ENCODE data around the gene GRID1.

GRID1 gene

DNA sequence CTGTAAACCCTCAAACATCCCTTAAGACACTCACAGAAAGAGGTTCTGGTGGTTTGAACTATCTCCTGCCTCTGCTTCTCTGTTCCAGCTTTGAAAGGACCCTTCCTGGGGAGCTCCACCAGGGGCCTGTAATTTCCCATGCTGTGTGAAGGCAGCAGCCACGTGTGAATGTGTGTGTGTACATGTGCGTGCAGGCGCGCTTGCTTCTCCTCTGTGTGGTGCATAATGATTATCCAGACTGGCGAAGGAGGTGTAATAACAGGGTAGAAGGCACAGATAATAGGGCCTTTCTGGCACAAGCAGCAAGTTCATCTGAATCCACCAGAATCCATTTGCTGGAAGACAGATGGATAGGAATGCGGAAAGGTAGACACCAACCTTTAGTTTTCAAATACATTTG, 466.5 kb downstream of the GRID1 start:
- H3K36me3 Mint-ChIP-seq (ENCODE audit: low read depth): no peaks in the 10 kb centered on the region
- H3K4me3 Mint-ChIP-seq: no peak overlapping the region
- H3K27ac Mint-ChIP-seq: no peak overlapping the region
- H3K4me1 Mint-ChIP-seq (ENCODE audit: low read depth): no peaks in the 10 kb centered on the region
- no peaks in the 10 kb centered on the region for H3K9me3 Mint-ChIP-seq
- no peaks in the 10 kb centered on the region for H3K27me3 Mint-ChIP-seq
- intact Hi-C loops (cut with micrococcal nuclease): no loop called here

DNA sequence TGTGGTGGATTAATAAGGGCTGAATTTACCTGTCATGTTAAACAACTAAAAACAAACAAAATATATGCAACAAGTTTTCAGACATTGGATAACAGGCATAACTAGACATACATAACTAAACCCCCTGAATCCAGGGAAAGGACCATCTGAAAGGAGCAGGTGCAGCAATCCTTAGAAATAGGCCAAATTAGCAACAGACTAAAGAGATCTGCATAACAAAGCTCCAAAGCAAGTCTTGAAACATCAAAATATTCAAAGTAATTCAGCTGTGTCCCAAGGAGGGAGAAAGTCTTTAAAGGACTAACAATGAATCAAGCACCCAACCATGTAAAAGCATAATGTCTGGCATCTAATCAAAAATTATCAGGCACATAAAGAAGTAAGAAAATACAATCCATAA, 475.1 kb downstream of the GRID1 start:
- intact Hi-C loops (cut with micrococcal nuclease): no loop called here
- Mint-ChIP-seq H3K4me3 (no peak overlapping the region), H3K4me1 (ENCODE audit: low read depth) (no peaks in the 10 kb centered on the region), H3K27ac (no peak overlapping the region), H3K27me3 (no peaks in the 10 kb centered on the region), H3K36me3 (ENCODE audit: low read depth) (no peaks in the 10 kb centered on the region), H3K9me3 (no peaks in the 10 kb centered on the region)

DNA sequence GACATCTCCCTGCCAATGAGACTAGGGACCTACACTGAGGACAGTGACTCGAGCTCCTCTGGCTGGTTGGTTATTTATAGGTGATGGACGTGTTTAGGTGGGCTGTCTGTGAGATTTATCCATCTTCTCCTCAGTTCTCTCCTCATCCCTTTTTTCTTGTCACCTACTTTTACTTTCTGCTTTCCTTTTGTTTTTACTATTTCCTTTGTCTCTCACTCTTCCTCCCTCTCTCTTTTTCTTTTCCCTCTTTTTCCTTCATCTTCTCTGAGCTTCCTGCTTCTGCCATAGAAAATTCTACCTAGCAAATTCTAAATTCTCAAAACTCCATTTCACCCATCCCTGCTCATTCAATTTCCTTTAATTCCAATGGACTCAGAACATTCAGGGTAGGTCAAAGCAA, 478.0 kb downstream of the GRID1 start:
- Mint-ChIP-seq H3K27ac (no peak overlapping the region), H3K36me3 (ENCODE audit: low read depth) (no peaks in the 10 kb centered on the region), H3K4me3 (no peak overlapping the region), H3K4me1 (ENCODE audit: low read depth) (no peaks in the 10 kb centered on the region), H3K27me3 (no peaks in the 10 kb centered on the region), H3K9me3 (no peaks in the 10 kb centered on the region)
- intact Hi-C loops (cut with micrococcal nuclease): no loop called here

DNA sequence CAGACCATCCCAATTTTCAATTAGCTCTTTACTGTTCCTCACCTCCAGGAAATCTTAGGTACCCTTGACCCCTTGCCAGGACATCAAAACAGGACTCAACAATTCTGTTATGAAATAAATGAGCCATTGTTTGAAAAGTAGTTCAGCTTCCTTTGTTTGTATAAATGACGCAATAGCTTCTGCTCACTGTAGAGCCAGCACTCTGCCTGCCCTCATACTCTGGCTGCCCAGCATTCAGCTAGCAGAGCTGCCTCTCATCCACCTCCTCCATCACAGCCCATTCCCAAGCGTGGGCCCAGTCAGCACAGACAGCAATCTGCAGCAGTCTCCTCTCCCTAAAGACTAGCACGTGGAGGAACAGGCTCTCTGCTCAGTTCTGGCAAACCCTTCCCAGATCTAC, 478.6 kb downstream of the GRID1 start:
- Mint-ChIP-seq H3K4me1 (ENCODE audit: low read depth) (no peaks in the 10 kb centered on the region), H3K4me3 (no peak overlapping the region), H3K36me3 (ENCODE audit: low read depth) (no peaks in the 10 kb centered on the region), H3K27me3 (no peaks in the 10 kb centered on the region), H3K9me3 (no peaks in the 10 kb centered on the region), H3K27ac (no peak overlapping the region)
- intact Hi-C loops (cut with micrococcal nuclease): no loop called here

DNA sequence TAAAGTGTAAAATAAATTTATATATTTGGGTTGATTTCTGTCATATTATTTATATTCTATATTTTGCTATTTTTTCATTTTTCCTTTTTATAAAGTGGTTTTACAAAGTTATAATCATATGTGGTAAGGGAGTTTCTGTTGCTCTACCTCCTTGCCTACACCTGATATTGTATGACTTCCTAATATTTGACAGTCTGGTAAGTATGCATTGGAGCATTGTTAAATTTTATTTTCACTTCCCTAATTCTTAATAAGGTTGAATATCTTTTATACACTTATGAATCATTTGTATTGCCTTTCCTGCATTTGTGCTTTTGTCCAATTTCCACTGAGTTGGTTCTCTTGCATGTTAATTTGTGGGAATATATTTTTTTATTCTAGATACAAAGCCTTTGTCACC, 492.4 kb downstream of the GRID1 start:
- no peak overlapping the region for H3K27ac Mint-ChIP-seq
- peaks cover 22% of the 10 kb centered on the region for H3K9me3 Mint-ChIP-seq
- no peak overlapping the region for H3K4me3 Mint-ChIP-seq
- no peaks in the 10 kb centered on the region for H3K27me3 Mint-ChIP-seq
- H3K36me3 Mint-ChIP-seq (ENCODE audit: low read depth): no peaks in the 10 kb centered on the region
- no peaks in the 10 kb centered on the region for H3K4me1 Mint-ChIP-seq (ENCODE audit: low read depth)
- intact Hi-C loops (cut with micrococcal nuclease): no loop called here

DNA sequence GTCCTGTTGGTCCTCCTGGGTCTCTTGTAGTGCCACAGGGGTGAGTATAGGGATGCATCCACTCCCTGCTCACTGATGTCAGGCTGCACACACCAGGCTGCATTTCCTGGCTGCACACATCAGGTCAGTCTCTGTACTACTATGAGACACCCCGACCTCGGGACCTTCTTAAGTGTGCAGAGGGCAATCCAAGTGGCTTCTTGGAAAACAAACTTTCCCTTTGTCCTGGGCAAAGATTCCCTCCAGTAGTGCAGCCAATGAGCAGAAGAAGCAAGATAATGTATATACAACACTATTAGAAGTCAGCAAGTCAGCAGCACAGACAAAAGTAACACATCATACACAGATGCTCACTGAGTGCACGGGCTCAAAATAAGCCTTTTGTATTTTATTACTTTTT, 493.5 kb downstream of the GRID1 start:
- no peak overlapping the region for H3K27ac Mint-ChIP-seq
- no peaks in the 10 kb centered on the region for H3K4me1 Mint-ChIP-seq (ENCODE audit: low read depth)
- no peaks in the 10 kb centered on the region for H3K36me3 Mint-ChIP-seq (ENCODE audit: low read depth)
- H3K4me3 Mint-ChIP-seq: no peak overlapping the region
- intact Hi-C loops (cut with micrococcal nuclease): no loop called here
- H3K9me3 Mint-ChIP-seq: peaks cover 19% of the 10 kb centered on the region
- no peaks in the 10 kb centered on the region for H3K27me3 Mint-ChIP-seq

DNA sequence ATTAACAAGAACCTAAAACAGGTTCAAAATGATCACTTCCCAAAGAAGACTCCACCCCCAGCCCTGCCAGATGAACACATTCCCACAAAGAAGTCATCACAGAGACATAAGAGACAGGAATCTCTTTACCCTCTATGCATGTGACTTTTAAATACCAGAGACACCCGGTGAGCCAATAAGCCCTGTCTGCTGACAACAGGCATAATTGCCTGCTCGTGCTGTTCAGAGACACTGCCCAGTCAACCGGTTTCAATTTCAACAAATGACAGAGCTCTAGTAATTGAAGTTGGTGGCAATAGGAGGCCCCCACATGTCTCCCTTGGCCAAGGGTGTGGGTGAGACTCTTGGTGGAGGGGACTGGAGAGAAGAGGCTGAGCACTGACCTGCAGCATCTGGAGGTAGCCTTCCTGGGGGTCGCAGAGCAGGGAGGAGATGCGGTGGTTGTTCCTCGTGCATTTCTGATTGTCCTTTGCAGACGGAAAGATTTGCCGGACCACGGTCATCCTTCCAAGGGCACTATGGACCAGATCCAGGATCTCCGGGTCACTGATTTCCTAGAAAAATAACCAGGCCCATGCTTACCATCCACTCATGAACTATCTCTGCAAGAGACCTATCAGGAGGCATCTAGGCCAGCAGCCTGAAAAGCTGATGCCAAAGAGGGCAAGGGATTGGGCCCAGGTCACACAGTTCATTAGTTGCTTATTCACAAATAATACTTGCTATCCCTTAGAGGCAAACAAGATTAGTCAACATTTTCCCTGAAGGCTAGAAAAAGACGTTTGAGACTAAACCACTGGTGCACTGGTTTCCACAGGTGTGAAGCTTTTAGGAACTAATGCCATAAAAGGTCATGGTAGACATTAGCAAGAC, 497.7 kb downstream of the GRID1 start:
- intact Hi-C loops (cut with micrococcal nuclease): no loop called here
- H3K27me3 Mint-ChIP-seq: no peaks in the 10 kb centered on the region
- H3K4me3 Mint-ChIP-seq: no peak overlapping the region
- no peak overlapping the region for H3K27ac Mint-ChIP-seq
- H3K9me3 Mint-ChIP-seq: no peaks in the 10 kb centered on the region
- no peaks in the 10 kb centered on the region for H3K4me1 Mint-ChIP-seq (ENCODE audit: low read depth)
- H3K36me3 Mint-ChIP-seq (ENCODE audit: low read depth): no peaks in the 10 kb centered on the region

DNA sequence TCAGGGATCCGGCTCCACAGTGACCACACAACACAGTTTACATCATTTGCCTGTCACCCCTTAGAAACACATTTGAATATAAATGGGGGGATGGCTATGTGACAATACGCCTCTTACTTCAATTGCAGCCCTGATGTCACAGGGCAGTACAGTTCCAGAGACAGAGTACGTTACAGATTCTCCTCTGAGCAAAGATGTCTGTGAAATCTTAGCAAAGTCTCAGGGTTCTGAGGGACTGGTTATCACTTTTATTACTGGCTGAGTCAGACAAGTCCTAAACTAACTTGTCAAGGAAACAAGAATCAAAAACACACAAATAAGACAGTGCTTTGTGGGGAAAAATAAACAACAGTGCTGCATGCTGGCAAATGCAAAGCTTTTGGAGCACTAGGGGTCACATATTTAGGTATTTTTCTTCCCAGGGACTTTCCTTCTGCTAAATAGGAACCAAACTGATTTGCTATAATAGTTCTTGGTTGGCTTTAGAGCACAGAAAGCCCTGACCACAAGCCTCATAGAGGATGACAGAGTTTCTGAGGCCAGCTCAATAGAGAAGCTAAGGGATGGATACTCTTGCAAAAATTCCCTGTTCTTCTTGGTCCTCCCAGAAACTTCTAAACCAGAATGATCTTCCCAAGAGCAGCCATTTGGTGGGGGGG, 501.6 kb downstream of the GRID1 start:
- intact Hi-C loops (cut with micrococcal nuclease): no loop called here
- no peaks in the 10 kb centered on the region for H3K36me3 Mint-ChIP-seq (ENCODE audit: low read depth)
- H3K9me3 Mint-ChIP-seq: no peaks in the 10 kb centered on the region
- no peaks in the 10 kb centered on the region for H3K4me1 Mint-ChIP-seq (ENCODE audit: low read depth)
- H3K27ac Mint-ChIP-seq: no peak overlapping the region
- H3K27me3 Mint-ChIP-seq: no peaks in the 10 kb centered on the region
- no peak overlapping the region for H3K4me3 Mint-ChIP-seq

DNA sequence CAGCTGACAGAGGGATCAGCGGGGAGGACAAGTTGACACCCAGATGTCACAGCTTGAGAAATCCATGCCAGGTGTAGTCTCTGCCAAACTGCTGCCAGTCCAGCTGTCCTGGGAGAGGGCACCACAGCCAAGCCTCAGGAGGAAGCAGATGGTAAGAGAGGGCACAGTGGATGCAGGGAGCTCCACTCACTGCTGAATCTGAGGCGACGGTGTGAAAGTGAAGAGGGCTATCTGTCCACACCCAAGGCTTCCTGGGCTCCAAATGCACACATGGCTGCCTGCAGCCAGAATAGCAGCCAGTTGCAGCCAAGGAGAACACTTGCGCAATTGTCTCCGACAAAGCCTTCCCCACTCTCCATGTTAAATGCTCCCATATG, 502.4 kb downstream of the GRID1 start:
- intact Hi-C loops (cut with micrococcal nuclease): no loop called here
- Mint-ChIP-seq H3K36me3 (ENCODE audit: low read depth) (no peaks in the 10 kb centered on the region), H3K4me3 (no peak overlapping the region), H3K4me1 (ENCODE audit: low read depth) (no peaks in the 10 kb centered on the region), H3K27ac (no peak overlapping the region), H3K27me3 (no peaks in the 10 kb centered on the region), H3K9me3 (no peaks in the 10 kb centered on the region)

DNA sequence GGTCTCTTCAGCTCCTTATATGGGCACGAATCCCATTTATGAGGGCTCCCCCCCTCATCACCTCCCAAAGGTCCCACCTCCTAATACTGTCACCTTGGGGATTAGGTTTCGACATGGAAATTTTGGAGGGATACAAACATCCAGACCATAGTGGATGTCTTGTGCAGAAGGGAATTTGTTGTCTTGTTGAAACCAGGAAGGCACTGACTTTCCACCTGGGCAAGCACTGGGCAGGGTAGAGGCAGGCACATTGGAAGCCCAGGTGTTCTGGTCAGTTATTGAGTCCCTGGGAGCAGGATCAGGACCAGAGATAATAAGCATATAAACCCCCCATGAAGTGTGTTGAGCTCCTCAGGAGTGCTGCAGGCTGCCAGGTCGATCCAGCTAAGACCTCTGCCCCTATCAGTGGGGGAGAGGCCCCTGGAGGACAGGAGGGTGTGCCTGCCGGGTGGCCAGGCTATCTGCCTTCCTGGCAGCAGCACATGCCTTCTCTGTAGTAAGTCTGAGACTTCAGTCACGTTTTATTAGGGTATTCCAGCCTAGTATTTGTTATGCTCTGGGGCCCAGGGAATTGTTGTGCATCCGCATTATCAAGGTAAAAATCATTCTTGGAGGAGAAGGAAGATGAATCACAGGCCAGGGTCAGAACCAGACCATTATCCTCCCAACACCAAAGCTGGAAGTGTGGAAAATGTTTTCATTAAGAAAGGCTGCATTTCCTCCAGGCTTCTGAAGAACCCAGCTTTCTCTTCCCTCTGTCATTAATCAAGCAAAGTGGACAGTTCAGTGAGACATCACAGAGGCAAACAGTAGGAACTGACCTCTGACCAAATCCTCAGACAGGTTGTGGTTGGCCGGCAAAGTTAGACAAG, 503.1 kb downstream of the GRID1 start:
- no peak overlapping the region for H3K4me3 Mint-ChIP-seq
- H3K9me3 Mint-ChIP-seq: no peaks in the 10 kb centered on the region
- H3K4me1 Mint-ChIP-seq (ENCODE audit: low read depth): no peaks in the 10 kb centered on the region
- intact Hi-C loops (cut with micrococcal nuclease): no loop called here
- no peaks in the 10 kb centered on the region for H3K27me3 Mint-ChIP-seq
- H3K27ac Mint-ChIP-seq: no peak overlapping the region
- no peaks in the 10 kb centered on the region for H3K36me3 Mint-ChIP-seq (ENCODE audit: low read depth)

DNA sequence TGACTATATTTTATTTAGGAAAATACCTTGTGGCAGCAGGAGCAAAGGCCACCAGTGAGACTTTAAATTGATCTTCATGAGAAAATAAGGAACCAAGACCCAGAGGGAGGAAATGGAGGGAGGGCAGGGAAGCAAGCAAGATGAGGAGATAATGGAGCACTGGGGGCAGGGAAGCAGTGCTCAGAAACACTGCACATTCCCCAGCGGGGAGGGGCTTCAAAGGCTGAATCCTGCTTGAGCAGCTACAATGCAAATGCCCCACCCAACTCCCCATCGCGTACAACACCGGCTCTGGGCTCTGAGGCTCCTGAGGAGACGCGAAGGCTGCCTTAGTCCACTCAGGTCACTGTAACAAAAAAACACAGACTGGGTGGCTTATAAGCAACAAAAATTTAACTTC, 503.8 kb downstream of the GRID1 start:
- Mint-ChIP-seq H3K9me3 (peaks cover under 1% of the 10 kb centered on the region), H3K27me3 (no peaks in the 10 kb centered on the region), H3K4me1 (ENCODE audit: low read depth) (no peaks in the 10 kb centered on the region), H3K27ac (no peak overlapping the region), H3K36me3 (ENCODE audit: low read depth) (no peaks in the 10 kb centered on the region), H3K4me3 (no peak overlapping the region)
- intact Hi-C loops (cut with micrococcal nuclease): no loop called here

DNA sequence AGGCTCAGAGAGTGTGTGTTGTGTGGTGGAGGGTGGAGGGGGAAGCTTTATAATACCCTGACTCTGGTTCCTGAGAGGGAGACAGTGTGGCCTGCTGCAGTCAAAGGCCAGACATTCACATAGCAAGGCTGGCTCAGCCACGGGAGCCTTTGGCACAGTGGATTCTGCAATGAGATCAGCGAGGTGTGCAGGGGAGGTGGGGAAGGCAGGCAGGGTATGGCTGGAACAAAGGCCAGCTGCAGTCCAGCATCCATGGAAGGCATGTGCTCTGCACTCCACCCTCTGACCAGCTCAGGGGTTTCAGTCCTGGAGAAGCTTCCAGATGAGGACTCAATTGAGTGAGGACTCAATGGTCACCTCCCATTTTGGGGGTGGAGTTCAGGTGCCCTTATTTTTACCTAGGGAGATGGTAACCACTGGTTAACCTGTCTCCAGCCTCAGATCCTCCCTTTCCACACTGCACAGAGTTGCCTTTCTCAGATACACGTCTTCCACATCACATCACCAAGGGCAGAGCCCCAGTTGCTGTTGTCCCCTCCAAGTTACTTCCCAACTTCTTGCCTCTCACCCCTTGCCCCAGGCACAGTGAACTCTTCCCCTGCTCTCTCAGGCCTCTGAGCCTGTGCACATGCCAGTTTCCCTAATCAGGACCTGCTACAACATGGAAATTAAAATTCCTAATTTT, 504.9 kb downstream of the GRID1 start:
- no peak overlapping the region for H3K27ac Mint-ChIP-seq
- no peaks in the 10 kb centered on the region for H3K4me1 Mint-ChIP-seq (ENCODE audit: low read depth)

DNA sequence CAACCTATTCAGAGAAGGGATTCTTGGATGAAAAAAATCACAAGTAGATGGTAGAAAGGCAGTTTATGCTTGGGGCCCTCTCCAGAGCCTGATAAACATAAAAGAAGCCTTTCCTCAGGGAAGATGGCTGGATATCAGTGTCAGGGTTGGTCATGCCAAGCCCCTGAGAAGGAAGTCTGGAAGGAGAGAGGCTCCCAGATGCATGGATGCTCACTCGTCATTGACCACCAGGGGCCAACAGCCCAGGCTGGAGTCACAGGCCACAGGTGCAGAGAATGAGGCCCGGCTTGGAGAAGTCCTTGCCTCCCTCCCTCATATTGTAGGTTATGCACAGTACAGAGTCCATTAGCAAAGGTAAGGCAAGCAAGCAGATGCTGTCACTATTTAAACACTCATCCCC, 506.7 kb downstream of the GRID1 start:
- intact Hi-C loops (cut with micrococcal nuclease): no loop called here
- Mint-ChIP-seq H3K4me3 (no peak overlapping the region), H3K4me1 (ENCODE audit: low read depth) (no peaks in the 10 kb centered on the region), H3K27ac (no peak overlapping the region), H3K27me3 (no peaks in the 10 kb centered on the region), H3K36me3 (ENCODE audit: low read depth) (no peaks in the 10 kb centered on the region), H3K9me3 (peaks cover 20% of the 10 kb centered on the region)

More for the DNA sequence above, 504.9 kb downstream of the GRID1 start:
- no peaks in the 10 kb centered on the region for H3K27me3 Mint-ChIP-seq
- no peak overlapping the region for H3K4me3 Mint-ChIP-seq
- peaks cover 12% of the 10 kb centered on the region for H3K9me3 Mint-ChIP-seq
- intact Hi-C loops (cut with micrococcal nuclease): no loop called here
- no peaks in the 10 kb centered on the region for H3K36me3 Mint-ChIP-seq (ENCODE audit: low read depth)

All from dendritic cell treated with granulocyte-macrophage colony-stimulating factor and Interleukin-4, amounts not matched to agents 40 ng/mL and 50 ng/mL, for 4 days (primary cell).